GM21717 (cell line): Measurements from ENCODE around the gene RPAIN.

ENCODE experiments used
- ATAC-seq: cut with Tn5 transposase; IDR thresholded peaks from one replicate; pipeline ENCODE4 v1.9.1; 2021; ENCODE audit warnings: mild to moderate bottlenecking, moderate library complexity; ENCODE audit not compliant: unreplicated experiment

RPAIN gene

GRCh38 chr17:5419959-5420653 is at the start of gene RPAIN:
Gene RPAIN, plus strand, starts transcription at chr17:5420182. Its CDS starts 29 bp downstream, at chr17:5420211.
- ATAC-seq: peak; percentile 48

- ATAC-seq: no peak
Measured at GRCh38 chr17:5370411-5370810, 49.6 kb upstream of the RPAIN start.

GRCh38 chr17:5373112-5373511 is 46.9 kb upstream of the RPAIN start:
- no peak for ATAC-seq

- ATAC-seq: no peak
Measured at GRCh38 chr17:5378566-5379207, 41.3 kb upstream of the RPAIN start.

- no peak for ATAC-seq
Measured at GRCh38 chr17:5379351-5380107, 40.5 kb upstream of the RPAIN start.

- ATAC-seq: no peak
Measured at GRCh38 chr17:5380491-5381135, 39.4 kb upstream of the RPAIN start.

GRCh38 chr17:5381542-5381941 is 38.4 kb upstream of the RPAIN start:
- no peak for ATAC-seq

GRCh38 chr17:5391678-5392077 is 28.3 kb upstream of the RPAIN start:
- no peak for ATAC-seq

GRCh38 chr17:5396612-5397011 is 23.4 kb upstream of the RPAIN start:
- ATAC-seq: no peak

- ATAC-seq: no peak
Measured at GRCh38 chr17:5399767-5400166, 20.2 kb upstream of the RPAIN start.

- ATAC-seq: no peak
Measured at GRCh38 chr17:5405400-5405799, 14.6 kb upstream of the RPAIN start.

GRCh38 chr17:5408186-5408585 is 11.8 kb upstream of the RPAIN start:
- ATAC-seq: no peak

- no peak for ATAC-seq
Measured at GRCh38 chr17:5410594-5411272, 9.2 kb upstream of the RPAIN start.

- no peak for ATAC-seq
Measured at GRCh38 chr17:5413682-5414081, 6.3 kb upstream of the RPAIN start.

GRCh38 chr17:5416901-5417300 is 3.1 kb upstream of the RPAIN start:
- no peak for ATAC-seq

- peak; percentile 32 for ATAC-seq
Measured at GRCh38 chr17:5418858-5419355, 1.1 kb upstream of the RPAIN start.

GRCh38 chr17:5419356-5419958 is 525 bp upstream of the RPAIN start, which contains the start of gene NUP88:
Gene NUP88, minus strand, starts transcription at chr17:5419662. Its CDS starts 12 bp downstream, at chr17:5419650.
- ATAC-seq: peak; percentile 76

- no peak for ATAC-seq
Measured at GRCh38 chr17:5422505-5422904, 2.5 kb downstream of the RPAIN start.

- ATAC-seq: no peak
Measured at GRCh38 chr17:5424909-5425308, 4.9 kb downstream of the RPAIN start.

- ATAC-seq: no peak
Measured at GRCh38 chr17:5425826-5426225, 5.8 kb downstream of the RPAIN start.
